SK-N-SH (cell line): Measurements from ENCODE around the gene TAOK1.

ENCODE experiments used
- FOXM1 ChIP-seq: IDR thresholded peaks from 2 replicates; pipeline ENCODE4 v1.4.0; 2012; ENCODE audit warnings: low read depth, mild to moderate bottlenecking
- POLR2AphosphoS5 ChIP-seq: IDR thresholded peaks from 2 replicates; pipeline ENCODE4 v1.6.1; 2012; ENCODE audit warnings: low read depth, low read length
- RAD21 ChIP-seq: IDR thresholded peaks from 2 replicates; pipeline ENCODE4 v1.6.1; 2012; ENCODE audit warnings: mild to moderate bottlenecking, low read length
- TF ChIP-seq, protein P1 (sequence below): fragments of 150-350 bp; IDR thresholded peaks from 2 replicates; pipeline ENCODE4 v1.6.1; 2016; ENCODE audit warnings: mild to moderate bottlenecking, low read depth, low read length

DNA sequence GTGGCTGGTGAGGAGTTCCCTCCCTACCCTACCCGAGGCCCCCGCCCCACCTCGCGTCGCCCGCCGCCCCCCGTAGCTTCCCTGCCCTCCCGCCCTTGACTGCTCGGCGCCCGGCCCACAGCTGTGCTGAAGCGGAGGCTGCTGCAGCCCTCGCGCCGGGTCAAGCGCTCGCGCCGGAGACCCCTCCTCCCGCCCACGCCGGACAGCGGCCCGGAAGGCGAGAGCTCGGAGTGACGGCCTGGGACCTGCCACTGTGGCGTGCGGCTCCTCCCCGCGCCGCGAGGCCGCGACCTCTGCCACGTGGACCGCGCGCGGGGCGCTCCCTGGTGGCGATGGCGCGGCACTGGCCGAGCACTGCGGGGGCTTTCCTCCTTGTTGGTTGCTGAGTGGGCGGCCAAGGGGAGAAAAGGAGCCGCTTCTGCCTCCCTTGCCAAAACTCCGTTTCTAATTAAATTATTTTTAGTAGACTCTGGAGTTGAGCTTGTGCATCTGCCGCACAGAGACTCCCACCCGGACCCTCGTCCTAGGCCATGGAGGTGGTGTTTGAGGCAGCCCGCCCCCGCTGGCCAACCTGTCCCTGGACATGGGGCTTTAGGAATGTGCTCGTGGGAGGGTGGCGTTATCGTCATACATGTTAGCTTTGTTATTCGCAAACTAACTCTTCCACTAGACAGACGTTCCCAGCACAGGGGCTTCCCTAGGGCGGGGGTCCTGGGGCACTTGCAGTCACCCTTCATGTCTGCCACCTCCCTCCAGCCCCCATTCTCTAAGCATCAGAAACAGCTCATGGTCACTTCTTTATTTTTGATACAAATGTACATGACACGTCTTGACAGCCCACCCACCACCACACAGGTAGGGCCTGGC lies 182.8 kb downstream of the TAOK1 start:
- TF ChIP-seq, protein P1, sequence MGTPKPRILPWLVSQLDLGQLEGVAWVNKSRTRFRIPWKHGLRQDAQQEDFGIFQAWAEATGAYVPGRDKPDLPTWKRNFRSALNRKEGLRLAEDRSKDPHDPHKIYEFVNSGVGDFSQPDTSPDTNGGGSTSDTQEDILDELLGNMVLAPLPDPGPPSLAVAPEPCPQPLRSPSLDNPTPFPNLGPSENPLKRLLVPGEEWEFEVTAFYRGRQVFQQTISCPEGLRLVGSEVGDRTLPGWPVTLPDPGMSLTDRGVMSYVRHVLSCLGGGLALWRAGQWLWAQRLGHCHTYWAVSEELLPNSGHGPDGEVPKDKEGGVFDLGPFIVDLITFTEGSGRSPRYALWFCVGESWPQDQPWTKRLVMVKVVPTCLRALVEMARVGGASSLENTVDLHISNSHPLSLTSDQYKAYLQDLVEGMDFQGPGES, result no peak
- TF ChIP-seq RAD21 (peak; percentile 64), POLR2AphosphoS5 (no peak), FOXM1 (no peak)
